Endothelial cell of umbilical vein (primary cell): ENCODE results near the gene PNPLA6. TPM values are rescaled to one million over a fixed set of nuclear protein-coding genes. Genes with fewer than 3 reads are reported as not detected.

Source experiments
- BruUV-seq: library from RNA; stranded (reverse); fragments of 400-500 nt; replicated peaks from 2 replicates; lab custom pipeline; 2021; lab: Mats Ljungman, UMichigan
- CTCF ChIA-PET: fragments of 300-600, 350-600 bp; sonication (Branson Sonifier 250); formaldehyde crosslinking; loops from one replicate; lab custom pipeline; 2021; ENCODE audit warnings: antibody characterized with exemption, inconsistent platforms; lab: Charles Lee
- POLR2A ChIA-PET: fragments of 300-600, 350-600 bp; sonication (Branson Sonifier 250); formaldehyde crosslinking; loops from one replicate; lab custom pipeline; 2021; ENCODE audit warnings: antibody characterized with exemption, inconsistent platforms; lab: Charles Lee
- DNase-seq: peaks from one replicate; pipeline ENCODE4 v3.0.0-alpha.2; 2011; ENCODE audit warnings: low read depth, low spot score
- FAIRE-seq: peaks from 2 replicates; lab custom pipeline; 2011; peaks lifted over from hg19 to GRCh38; lab: Jason Lieb, UNC
- H2AFZ ChIP-seq: 2 replicates; pipeline ENCODE4 v1.6.0; 2012; ENCODE audit warnings: low read depth, low read length, control low read depth, inconsistent platforms
- H3K27ac ChIP-seq: 2 replicates; pipeline ENCODE4 v1.5.1; 2011; ENCODE audit warnings: low read depth, mild to moderate bottlenecking, control low read depth, low read length, moderate library complexity; ENCODE audit not compliant: insufficient read depth
- H3K27me3 ChIP-seq, 2 experiments: 2 replicates each; pipeline versions ENCODE4 v1.6.0 to v1.6.1; 2011; ENCODE audit warnings: low read length in 2 of 2, mixed read lengths in 1 of 2; ENCODE audit not compliant: control insufficient read depth in 2 of 2, insufficient read depth in 2 of 2
- H3K36me3 ChIP-seq, 2 experiments: 2 replicates in 1 of 2; 3 replicates in 1 of 2; pipeline ENCODE4 v1.5.1; 2011; ENCODE audit warnings: low read length in 2 of 2, mild to moderate bottlenecking in 1 of 2, moderate library complexity in 1 of 2; ENCODE audit not compliant: control insufficient read depth in 2 of 2, insufficient read depth in 2 of 2; ENCODE audit errors: extremely low read depth in 1 of 2
- H3K4me1 ChIP-seq: 3 replicates; pipeline ENCODE4 v1.5.1; 2011; ENCODE audit warnings: mild to moderate bottlenecking, low read length; ENCODE audit not compliant: control insufficient read depth, insufficient read depth; ENCODE audit errors: extremely low read depth
- H3K4me2 ChIP-seq: 2 replicates; pipeline ENCODE4 v1.6.1; 2011; ENCODE audit warnings: low read length, control low read depth, mixed read lengths; ENCODE audit not compliant: insufficient read depth
- H3K4me3 ChIP-seq, 3 experiments: fragments of 200-600 bp in 1 of 3; sonication (generic), shearing (Covaris generic) in 1 of 3; replicated peaks in 1 of 3; 2 replicates each; pipeline ENCODE4 v1.5.1; 2011 to 2016; ENCODE audit warnings: control low read depth in 3 of 3, low read length in 3 of 3, mild to moderate bottlenecking in 2 of 3, inconsistent platforms in 1 of 3, low read depth in 1 of 3, moderate library complexity in 1 of 3; ENCODE audit not compliant: insufficient read depth in 1 of 3
- H3K79me2 ChIP-seq: 2 replicates; pipeline ENCODE4 v1.6.0; 2012; ENCODE audit warnings: low read length, inconsistent platforms; ENCODE audit not compliant: control insufficient read depth, insufficient read depth
- H3K9ac ChIP-seq: replicated peaks from 2 replicates; pipeline ENCODE3; 2011; ENCODE audit warnings: low read length, control low read depth; ENCODE audit not compliant: insufficient read depth; ENCODE audit errors: extremely low read depth
- H3K9me1 ChIP-seq: replicated peaks from 3 replicates; pipeline ENCODE4 v1.6.0; 2011; ENCODE audit warnings: mild to moderate bottlenecking, low read length; ENCODE audit not compliant: control insufficient read depth, insufficient read depth; ENCODE audit errors: extremely low read depth
- H3K9me3 ChIP-seq: replicated peaks from 2 replicates; pipeline ENCODE4 v1.5.1; 2012; ENCODE audit warnings: low read length, inconsistent platforms; ENCODE audit not compliant: control insufficient read depth, insufficient read depth
- H4K20me1 ChIP-seq: replicated peaks from 2 replicates; pipeline ENCODE3; 2011; ENCODE audit warnings: mild to moderate bottlenecking, low read length; ENCODE audit not compliant: control insufficient read depth, insufficient read depth; ENCODE audit errors: extremely low read depth
- CTCF ChIP-seq, 2 donors: IDR thresholded peaks; 1 replicate in 1 of 2; 2 replicates in 1 of 2; pipeline ENCODE4 v1.5.1; 2011; ENCODE audit warnings: low read length in 2 of 2, mild to moderate bottlenecking in 2 of 2, moderate library complexity in 2 of 2, control low read depth in 1 of 2, inconsistent platforms in 1 of 2, low read depth in 1 of 2; ENCODE audit not compliant: insufficient read depth in 1 of 2; ENCODE audit errors: extremely low read depth in 1 of 2
- EZH2 ChIP-seq: IDR thresholded peaks from 2 replicates; pipeline ENCODE4 v1.6.1; 2012; ENCODE audit warnings: borderline replicate concordance, low read depth, mild to moderate bottlenecking, moderate library complexity, low read length, inconsistent platforms; ENCODE audit not compliant: severe bottlenecking
- FOS ChIP-seq: IDR thresholded peaks from 2 replicates; pipeline ENCODE4 v1.6.1; 2011; ENCODE audit warnings: mild to moderate bottlenecking, low read length, moderate library complexity, borderline replicate concordance; ENCODE audit not compliant: insufficient read depth
- GATA2 ChIP-seq: IDR thresholded peaks from 2 replicates; pipeline ENCODE4 v1.7.0; 2011; ENCODE audit warnings: low read depth, mild to moderate bottlenecking, moderate library complexity, mixed read lengths, low read length; ENCODE audit not compliant: insufficient read length, insufficient read depth
- JUN ChIP-seq: IDR thresholded peaks from 2 replicates; pipeline ENCODE4 v1.6.1; 2011; ENCODE audit warnings: borderline replicate concordance, low read depth; ENCODE audit not compliant: insufficient read length, insufficient read depth
- POLR2AphosphoS5 ChIP-seq: IDR thresholded peaks from 2 replicates; pipeline ENCODE4 v1.6.1; 2012; ENCODE audit warnings: low read depth, mild to moderate bottlenecking, control low read depth, low read length, moderate library complexity; ENCODE audit not compliant: insufficient read depth
- dilution Hi-C: fragments of 300-500 bp; cut with MboI; formaldehyde crosslinking; loops from one replicate; pipeline ENCODE4 v1.15.0; 2019; ENCODE audit warnings: low sequenced_read_pairs; ENCODE audit not compliant: extremely low pct_ligation_motif_present
- intact Hi-C: fragments of 100-400 bp; cut with micrococcal nuclease; formaldehyde crosslinking; loops from one replicate; pipeline ENCODE4 v1.10.0; 2022
- polyA plus RNA-seq, 4 experiments: library from polyadenylated mRNA; depleted of rRNA in 3 of 4; stranded (reverse) in 3 of 4; unstranded in 1 of 4; fragments of >200 nt; gene quantifications; 2 replicates each; pipeline versions ENCODE4 v1.2.1 to v1.2.3, GENCODE V29; 2011 to 2012; ENCODE audit warnings: missing spikeins in 1 of 4
- total RNA-seq: library from RNA; stranded (reverse); gene quantifications from 2 replicates; pipeline ENCODE4 v1.2.3, GENCODE V29; 2021
- TF ChIP-seq, protein P1 (sequence below): IDR thresholded peaks from 2 replicates; pipeline ENCODE4 v1.6.1; 2011; ENCODE audit not compliant: insufficient read depth, insufficient read length

The PNPLA6 gene
- total and polyA plus RNA-seq, 2 donors (not counting 3 experiments of a cell fraction or from before 2014, with no cell fraction given) = 106 to 164 TPM

GRCh38 chr19:7598180-7598579 is 62.7 kb downstream of the PNPLA6 start:
- H3K9ac ChIP-seq = no peak overlapping the region
- H2AFZ ChIP-seq = no peak overlapping the region
- H3K4me2 ChIP-seq = no peak overlapping the region
- H3K4me3 ChIP-seq = no peak overlapping the region
- peaks cover 25% of the 10 kb centered on the region in 2 experiments for H3K27me3 ChIP-seq
- no peak overlapping the region for H3K27ac ChIP-seq
- no TSS peak for BruUV-seq
- TF ChIP-seq FOS = no peak
- TF ChIP-seq CTCF (IDR thresholded peaks at IDR 0.05; ENCODE audit: extremely low read depth in 1 of 2, insufficient read depth in 1 of 2, low read depth in 1 of 2, low read length in 2 of 2) = no peak
- no peak for TF ChIP-seq EZH2
- TF ChIP-seq JUN = no peak
- no peaks in the 10 kb centered on the region for H3K9me1 ChIP-seq
- no peaks in the 10 kb centered on the region for H3K36me3 ChIP-seq
- FAIRE-seq (no peak), DNase-seq (no peak)
- no peaks in the 10 kb centered on the region for H4K20me1 ChIP-seq
- no peaks in the 10 kb centered on the region for H3K9me3 ChIP-seq
- no peaks in the 10 kb centered on the region for H3K4me1 ChIP-seq
- intact Hi-C loops (no loop called here), dilution Hi-C loops (no loop called here)
- H3K79me2 ChIP-seq = no peaks in the 10 kb centered on the region
- POLR2A ChIA-PET = no interaction called here
- CTCF ChIA-PET = no interaction called here

GRCh38 chr19:7600721-7601120 is 65.2 kb downstream of the PNPLA6 start:
- H3K79me2 ChIP-seq = no peaks in the 10 kb centered on the region
- H3K4me3 ChIP-seq = no peak overlapping the region
- H3K27ac ChIP-seq = no peak overlapping the region
- H4K20me1 ChIP-seq = no peaks in the 10 kb centered on the region
- FAIRE-seq (no peak), DNase-seq (no peak)
- intact Hi-C loops = no loop called here
- peaks cover 17% of the 10 kb centered on the region in 2 experiments for H3K27me3 ChIP-seq
- TF ChIP-seq GATA2 (no peak), CTCF (IDR thresholded peaks at IDR 0.05; ENCODE audit: extremely low read depth in 1 of 2, insufficient read depth in 1 of 2, low read depth in 1 of 2, low read length in 2 of 2) (no peak), POLR2AphosphoS5 (no peak)
- TF ChIP-seq, protein P1, sequence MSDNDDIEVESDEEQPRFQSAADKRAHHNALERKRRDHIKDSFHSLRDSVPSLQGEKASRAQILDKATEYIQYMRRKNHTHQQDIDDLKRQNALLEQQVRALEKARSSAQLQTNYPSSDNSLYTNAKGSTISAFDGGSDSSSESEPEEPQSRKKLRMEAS = no peak
- CTCF ChIA-PET = no interaction called here
- dilution Hi-C loops = no loop called here
- no peaks in the 10 kb centered on the region for H3K9me3 ChIP-seq
- no peaks in the 10 kb centered on the region for H3K36me3 ChIP-seq
- POLR2A ChIA-PET = no interaction called here
- H3K9me1 ChIP-seq = no peaks in the 10 kb centered on the region
- no peak overlapping the region for H2AFZ ChIP-seq
- no peaks in the 10 kb centered on the region for H3K4me1 ChIP-seq
- H3K9ac ChIP-seq = no peak overlapping the region
- no peak overlapping the region for H3K4me2 ChIP-seq
- BruUV-seq = no TSS peak
